ENCODE data around the gene ZGLP1. TPM values are rescaled to one million over a fixed set of nuclear protein-coding genes. Genes with fewer than 3 reads are reported as not detected.

ZGLP1 gene
- total RNA-seq, 6 experiments from 2014 or later = 1.00 to 2.7 (median 2.1) TPM

DNA sequence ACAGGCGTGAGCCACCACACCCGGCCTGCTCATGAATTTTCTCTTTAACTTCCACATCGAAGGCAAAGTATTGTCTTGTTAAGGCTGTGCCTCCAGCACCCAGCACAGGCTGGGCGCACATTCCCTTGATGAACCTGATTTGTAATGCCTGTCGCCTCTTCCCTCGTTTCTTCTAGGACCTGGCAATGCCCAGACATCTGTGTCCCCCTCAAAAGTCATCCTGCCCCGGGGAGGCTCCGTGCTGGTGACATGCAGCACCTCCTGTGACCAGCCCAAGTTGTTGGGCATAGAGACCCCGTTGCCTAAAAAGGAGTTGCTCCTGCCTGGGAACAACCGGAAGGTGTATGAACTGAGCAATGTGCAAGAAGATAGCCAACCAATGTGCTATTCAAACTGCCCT lies 35.0 kb downstream of the ZGLP1 start:
- H3K27ac Mint-ChIP-seq = no peak overlapping the region
- H3K9me3 Mint-ChIP-seq = no peaks in the 10 kb centered on the region
- H3K4me3 Mint-ChIP-seq = no peak overlapping the region
- H3K27me3 Mint-ChIP-seq (ENCODE audit: insufficient read depth) = peaks cover 3% of the 10 kb centered on the region; the same call in 1 of the 2 replicates
- H3K36me3 Mint-ChIP-seq (ENCODE audit: low read depth) = no peaks in the 10 kb centered on the region
- peaks cover 21% of the 10 kb centered on the region for H3K4me1 Mint-ChIP-seq (ENCODE audit: low read depth)
- TF ChIP-seq, protein P1, sequence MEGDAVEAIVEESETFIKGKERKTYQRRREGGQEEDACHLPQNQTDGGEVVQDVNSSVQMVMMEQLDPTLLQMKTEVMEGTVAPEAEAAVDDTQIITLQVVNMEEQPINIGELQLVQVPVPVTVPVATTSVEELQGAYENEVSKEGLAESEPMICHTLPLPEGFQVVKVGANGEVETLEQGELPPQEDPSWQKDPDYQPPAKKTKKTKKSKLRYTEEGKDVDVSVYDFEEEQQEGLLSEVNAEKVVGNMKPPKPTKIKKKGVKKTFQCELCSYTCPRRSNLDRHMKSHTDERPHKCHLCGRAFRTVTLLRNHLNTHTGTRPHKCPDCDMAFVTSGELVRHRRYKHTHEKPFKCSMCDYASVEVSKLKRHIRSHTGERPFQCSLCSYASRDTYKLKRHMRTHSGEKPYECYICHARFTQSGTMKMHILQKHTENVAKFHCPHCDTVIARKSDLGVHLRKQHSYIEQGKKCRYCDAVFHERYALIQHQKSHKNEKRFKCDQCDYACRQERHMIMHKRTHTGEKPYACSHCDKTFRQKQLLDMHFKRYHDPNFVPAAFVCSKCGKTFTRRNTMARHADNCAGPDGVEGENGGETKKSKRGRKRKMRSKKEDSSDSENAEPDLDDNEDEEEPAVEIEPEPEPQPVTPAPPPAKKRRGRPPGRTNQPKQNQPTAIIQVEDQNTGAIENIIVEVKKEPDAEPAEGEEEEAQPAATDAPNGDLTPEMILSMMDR (IDR thresholded peaks at IDR 0.05) = no peak
- no peak for DNase-seq

- TF ChIP-seq, protein P1 (IDR thresholded peaks at IDR 0.05) = no peak
- H3K27me3 Mint-ChIP-seq (ENCODE audit: insufficient read depth) = peaks cover 5% of the 10 kb centered on the region; the same call in 1 of the 2 replicates
- no peak for DNase-seq
- H3K36me3 Mint-ChIP-seq (ENCODE audit: low read depth) = no peaks in the 10 kb centered on the region
- no peaks in the 10 kb centered on the region for H3K9me3 Mint-ChIP-seq
- H3K4me1 Mint-ChIP-seq (ENCODE audit: low read depth) = peaks cover 10% of the 10 kb centered on the region
- no peak overlapping the region for H3K27ac Mint-ChIP-seq
- H3K4me3 Mint-ChIP-seq = peak overlapping the region; percentile 76
Measured at GRCh38 chr19:10271543-10272086, 38.0 kb downstream of the ZGLP1 start.

GRCh38 chr19:10270616-10271394 lies 38.8 kb downstream of the ZGLP1 start, which contains the start of gene ICAM1:
TSS of gene ICAM1 (plus strand) at chr19:10271120. CDS start at chr19:10271160, 40 bp downstream.
- TF ChIP-seq, protein P1 (IDR thresholded peaks at IDR 0.05) = peak; percentile 30; the same call in 1 of the 2 replicates
- no peak for DNase-seq
- Mint-ChIP-seq H3K9me3 (no peaks in the 10 kb centered on the region), H3K4me1 (ENCODE audit: low read depth) (peaks cover 10% of the 10 kb centered on the region), H3K27ac (0 out of 2 replicates have a peak within 1 kb of the TSS, but pooled peaks have one; percentile 5), H3K36me3 (ENCODE audit: low read depth) (no peaks in the 10 kb centered on the region), H3K27me3 (ENCODE audit: insufficient read depth) (peaks cover 5% of the 10 kb centered on the region; the same call in 1 of the 2 replicates), H3K4me3 (peak within 1 kb of the TSS; percentile 76)

DNA sequence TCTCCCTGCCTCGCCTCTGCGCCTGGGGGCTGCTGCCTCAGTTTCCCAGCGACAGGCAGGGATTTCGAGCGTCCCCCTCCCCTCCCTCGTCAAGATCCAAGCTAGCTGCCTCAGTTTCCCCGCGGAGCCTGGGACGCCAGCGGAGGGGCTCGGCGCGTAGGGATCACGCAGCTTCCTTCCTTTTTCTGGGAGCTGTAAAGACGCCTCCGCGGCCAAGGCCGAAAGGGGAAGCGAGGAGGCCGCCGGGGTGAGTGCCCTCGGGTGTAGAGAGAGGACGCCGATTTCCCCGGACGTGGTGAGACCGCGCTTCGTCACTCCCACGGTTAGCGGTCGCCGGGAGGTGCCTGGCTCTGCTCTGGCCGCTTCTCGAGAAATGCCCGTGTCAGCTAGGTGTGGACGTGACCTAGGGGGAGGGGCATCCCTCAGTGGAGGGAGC lies 39.4 kb downstream of the ZGLP1 start:
- peaks cover 5% of the 10 kb centered on the region; the same call in 1 of the 2 replicates for H3K27me3 Mint-ChIP-seq (ENCODE audit: insufficient read depth)
- 0 out of 2 replicates have a peak overlapping the region, but pooled peaks have one; percentile 5 for H3K27ac Mint-ChIP-seq
- H3K4me3 Mint-ChIP-seq = peak overlapping the region; percentile 76

More for the DNA sequence above, 39.4 kb downstream of the ZGLP1 start:
- TF ChIP-seq, protein P1 (IDR thresholded peaks at IDR 0.05) = no peak
- Mint-ChIP-seq H3K36me3 (ENCODE audit: low read depth) (no peaks in the 10 kb centered on the region), H3K9me3 (no peaks in the 10 kb centered on the region), H3K4me1 (ENCODE audit: low read depth) (peaks cover 10% of the 10 kb centered on the region)
- no peak for DNase-seq

Data from HFFc6 (cell line).